Measurements from ENCODE around the gene SETD3. TPM values are rescaled to one million over a fixed set of nuclear protein-coding genes. Genes with fewer than 3 reads are reported as not detected.

Gene SETD3
- total and polyA plus RNA-seq, 2 of the 8 experiments (the other 6 are each of a cell fraction or from before 2014, with no cell fraction given) = 24.0 to 64.0 TPM

DNA sequence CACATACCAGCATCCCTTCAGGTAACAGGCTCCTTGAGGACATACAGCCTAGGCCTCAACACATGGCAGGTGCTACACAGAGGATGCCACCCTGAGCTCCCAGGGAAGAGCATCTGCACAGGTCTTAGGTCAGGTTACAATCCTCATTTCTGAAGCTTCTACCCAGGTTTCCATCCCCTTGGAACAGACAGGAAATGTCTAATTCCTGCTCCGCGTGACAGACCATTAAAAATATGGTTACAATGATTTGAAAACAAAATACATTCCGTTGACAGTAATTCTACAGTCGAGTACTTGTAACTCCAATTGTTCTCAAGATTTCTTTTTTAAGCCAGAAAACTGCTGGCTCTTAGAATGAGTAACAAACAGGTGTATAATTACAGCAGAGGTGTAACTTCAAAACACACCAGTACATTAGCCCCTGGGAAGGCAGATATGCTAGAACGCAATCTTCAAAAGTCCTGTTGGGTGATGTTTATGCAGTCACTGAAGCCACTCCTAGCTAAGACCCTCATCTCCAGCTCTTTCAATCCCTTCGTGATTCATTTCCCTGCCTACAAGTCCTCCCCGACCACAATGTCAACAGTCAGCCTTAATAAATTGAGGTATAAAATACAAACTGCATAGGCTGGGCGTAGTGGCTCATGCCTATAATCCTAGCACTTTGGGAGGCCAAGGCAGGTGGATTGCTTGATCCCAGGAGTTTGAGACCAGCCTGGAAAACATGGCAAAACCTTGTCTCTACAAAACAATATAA, 11.6 kb downstream of the SETD3 start (continued):
- TF ChIP-seq TAF1 (IDR thresholded peaks at IDR 0.05; ENCODE audit: low read depth, low read length) = no peak
- no peak for TF ChIP-seq RBBP5 (IDR thresholded peaks at IDR 0.05; ENCODE audit: borderline replicate concordance, low read depth, low read length)
- no peak for TF ChIP-seq SAP30 (IDR thresholded peaks at IDR 0.05; ENCODE audit: insufficient read depth, insufficient replicate concordance, low read length)

Data from H1 (cell line).